DLD1 (cell line): ENCODE measurements around the gene CERKL.

Experiments
- in situ Hi-C: cut with HindIII; loops from 2 replicates; pipeline ENCODE4 v1.10.0; 2017; ENCODE audit warnings: low sequenced_read_pairs

The CERKL gene

GRCh38 chr2:181523756-181524155 lies 133.1 kb downstream of the CERKL start:
- in situ Hi-C loops: no loop called here

DNA sequence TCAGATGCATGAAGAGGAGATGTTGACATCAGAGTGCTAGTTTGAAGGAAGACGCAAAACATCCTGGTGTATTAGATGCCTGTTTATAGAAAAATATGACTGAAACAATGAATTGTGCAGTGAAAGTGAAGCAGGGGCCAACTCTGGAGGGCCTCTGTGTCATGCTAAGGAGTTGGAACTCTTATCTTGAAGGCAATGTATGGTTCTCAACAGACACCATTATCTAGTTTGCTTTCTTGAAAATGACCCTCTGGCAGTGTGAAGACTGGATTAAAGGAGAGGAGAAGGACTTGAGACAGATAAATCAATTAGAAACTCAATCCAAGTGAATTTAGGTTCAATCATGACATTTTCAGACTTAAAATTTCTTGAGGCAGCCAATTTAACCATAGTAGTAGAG lies 136.7 kb downstream of the CERKL start:
- in situ Hi-C loops: no loop called here

DNA sequence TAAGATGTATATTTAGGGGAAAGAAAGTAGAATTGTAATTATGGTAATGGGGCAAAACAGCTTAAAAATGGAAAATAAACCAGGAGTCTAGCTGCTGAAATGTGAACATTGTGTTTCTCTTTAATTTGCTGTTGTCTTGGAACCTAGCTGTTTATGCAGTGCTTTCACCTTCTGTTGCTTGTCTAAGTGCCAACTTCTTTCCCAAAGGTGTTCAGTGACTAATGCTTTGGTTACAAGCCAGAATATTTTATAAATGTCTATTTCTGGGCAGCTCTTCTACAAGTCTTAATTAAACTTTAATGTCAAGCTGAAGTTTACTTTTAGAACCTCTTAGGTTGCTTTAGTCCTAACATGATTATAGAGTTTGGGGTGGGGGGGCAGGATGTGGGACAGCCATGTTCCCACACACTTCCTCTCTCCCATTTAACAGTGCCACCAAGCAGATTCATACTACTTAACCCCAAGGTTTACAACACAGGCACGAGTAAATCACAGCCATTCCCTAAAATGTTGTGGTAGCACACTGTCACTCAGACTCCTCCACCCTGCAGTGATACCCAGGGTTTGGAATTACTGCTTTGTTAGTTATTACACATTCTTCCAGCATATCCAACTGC lies 139.1 kb downstream of the CERKL start:
- in situ Hi-C loops: no loop called here

GRCh38 chr2:181516992-181517391 lies 139.9 kb downstream of the CERKL start:
- in situ Hi-C loops: no loop called here

GRCh38 chr2:181515719-181516118 lies 141.2 kb downstream of the CERKL start:
- in situ Hi-C loops: no loop called here

DNA sequence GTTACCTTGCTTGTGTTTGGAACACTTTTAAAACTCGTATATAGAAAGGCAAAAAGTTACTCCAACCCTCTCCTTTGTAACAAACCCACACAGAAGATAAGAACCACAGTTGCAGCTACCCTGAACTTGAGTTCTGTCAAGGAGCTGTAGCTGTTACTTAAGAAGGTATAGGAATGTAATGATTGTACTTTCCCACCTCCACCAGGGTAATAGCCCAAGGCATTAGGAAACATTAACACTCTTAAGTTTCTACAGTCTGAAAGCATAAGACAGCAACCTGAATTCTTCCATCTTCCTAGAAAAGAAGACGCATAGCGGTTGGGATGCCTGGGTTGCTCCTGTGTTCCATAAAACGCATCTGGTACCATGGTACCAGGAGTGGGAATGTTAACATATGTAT lies 156.7 kb downstream of the CERKL start:
- in situ Hi-C loops: no loop called here

DNA sequence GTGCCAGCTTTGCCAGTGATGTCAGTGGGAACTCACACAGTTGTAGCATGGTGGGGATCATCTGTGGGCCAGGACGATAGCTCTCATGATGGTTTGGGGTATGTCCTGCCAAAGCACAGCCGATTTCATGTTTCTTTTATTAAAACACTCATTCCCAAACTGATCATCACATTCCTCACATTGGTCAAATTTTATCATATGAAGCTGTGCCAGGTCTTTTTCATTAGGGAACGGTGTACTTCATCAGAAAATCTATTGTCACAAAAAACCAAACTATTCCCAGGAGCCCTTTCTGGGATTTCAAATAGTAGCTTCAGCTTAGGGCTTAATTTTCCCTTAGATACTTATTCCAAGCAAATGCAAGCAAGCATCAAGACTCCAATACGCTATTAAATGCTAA lies 157.7 kb downstream of the CERKL start:
- in situ Hi-C loops: no loop called here
